ENCODE measurements around the gene PSMG1.

Gene PSMG1

GRCh38 chr21:39189857-39190604, 6.8 kb upstream of the PSMG1 start:
- intact Hi-C loops (cut with DNase I), result no loop called here
- no peak for DNase-seq

GRCh38 chr21:39188521-39189139, 5.4 kb upstream of the PSMG1 start:
- no peak for DNase-seq

GRCh38 chr21:39187141-39187540, 3.9 kb upstream of the PSMG1 start:
- no peak for DNase-seq
- intact Hi-C loops (cut with DNase I), result no loop called here

More at GRCh38 chr21:39188521-39189139, 5.4 kb upstream of the PSMG1 start:
- intact Hi-C loops (cut with DNase I), result no loop called here

GRCh38 chr21:39186676-39187075, 3.4 kb upstream of the PSMG1 start:
- intact Hi-C loops (cut with DNase I), result no loop called here
- no peak for DNase-seq

GRCh38 chr21:39185157-39185556, 1.9 kb upstream of the PSMG1 start:
- intact Hi-C loops (cut with DNase I), result no loop called here
- DNase-seq, result no peak

GRCh38 chr21:39184050-39184980, 1.1 kb upstream of the PSMG1 start:
- intact Hi-C loops (cut with DNase I), result loop anchor here (5.0 kb wide), 1 partner anchor 128 kb away; the partner anchor contains the start of gene BRWD1
- no peak for DNase-seq

- peak in 28 of 42 donors; percentile 2 to 60 (median 22) for DNase-seq
- intact Hi-C loops (cut with DNase I), result loop anchor here (2.0 to 5.0 kb wide), 2 partner anchors 130 to 204 kb away; partner anchors contain the start of gene BRWD1
Measured at GRCh38 chr21:39182484-39183271, 573 bp downstream of the PSMG1 start.

- DNase-seq, result no peak
- intact Hi-C loops (cut with DNase I), result loop anchor here (2.0 to 5.0 kb wide), 2 partner anchors 130 to 205 kb away; partner anchors contain the start of gene BRWD1
Measured at GRCh38 chr21:39182016-39182415, 1.2 kb downstream of the PSMG1 start.

GRCh38 chr21:39181205-39181818, 1.9 kb downstream of the PSMG1 start:
- no peak for DNase-seq
- intact Hi-C loops (cut with DNase I), result loop anchor here (5.0 kb wide), 1 partner anchor 131 kb away; the partner anchor contains the start of gene BRWD1

GRCh38 chr21:39180429-39181019, 2.7 kb downstream of the PSMG1 start:
- no peak for DNase-seq
- intact Hi-C loops (cut with DNase I), result loop anchor here (5.0 kb wide), 1 partner anchor 132 kb away; the partner anchor contains the start of gene BRWD1

- no peak for DNase-seq
- intact Hi-C loops (cut with DNase I), result no loop called here
Measured at GRCh38 chr21:39178421-39178820, 4.8 kb downstream of the PSMG1 start.

- intact Hi-C loops (cut with DNase I), result no loop called here
- DNase-seq, result no peak
Measured at GRCh38 chr21:39176271-39176709, 7.0 kb downstream of the PSMG1 start.

- DNase-seq, result no peak
- intact Hi-C loops (cut with DNase I), result no loop called here
Measured at GRCh38 chr21:39175665-39176064, 7.6 kb downstream of the PSMG1 start.

GRCh38 chr21:39175154-39175553, 8.1 kb downstream of the PSMG1 start:
- intact Hi-C loops (cut with DNase I), result no loop called here
- no peak for DNase-seq

GRCh38 chr21:39173716-39174680, 9.3 kb downstream of the PSMG1 start:
- intact Hi-C loops (cut with DNase I), result no loop called here

GRCh38 chr21:39169906-39170305, 13.3 kb downstream of the PSMG1 start:
- DNase-seq, result no peak
- intact Hi-C loops (cut with DNase I), result no loop called here

More at GRCh38 chr21:39173716-39174680, 9.3 kb downstream of the PSMG1 start:
- no peak for DNase-seq
